Esophagus muscularis mucosa (tissue), 4 donors: ENCODE measurements around the gene ANP32B.

Experiments used
- EP300 ChIP-seq: sonication (generic); formaldehyde crosslinking; IDR thresholded peaks from one replicate; pipeline ENCODE4 v1.6.1; 2017; ENCODE audit warnings: antibody characterized with exemption
- POLR2A ChIP-seq: fragments of 450-650 bp; IDR thresholded peaks from one replicate; pipeline ENCODE4 v1.6.1; 2017; ENCODE audit warnings: antibody characterized with exemption, moderate library complexity, mild to moderate bottlenecking, low read depth
- POLR2AphosphoS5 ChIP-seq, 2 donors: sonication (generic); formaldehyde crosslinking; IDR thresholded peaks; one replicate each; pipeline ENCODE4 v1.6.1; 2017; ENCODE audit warnings: antibody characterized with exemption in 2 of 2
- TF ChIP-seq, protein P1 (sequence below), 3 experiments: fragments of 200-600 bp in 2 of 3; fragments of 450-650 bp in 1 of 3; sonication (generic) in 2 of 3; IDR thresholded peaks; one replicate each; pipeline ENCODE4 v1.5.1; 2017 to 2019; ENCODE audit warnings: antibody characterized with exemption in 3 of 3, mild to moderate bottlenecking in 2 of 3, moderate library complexity in 1 of 3

DNA sequence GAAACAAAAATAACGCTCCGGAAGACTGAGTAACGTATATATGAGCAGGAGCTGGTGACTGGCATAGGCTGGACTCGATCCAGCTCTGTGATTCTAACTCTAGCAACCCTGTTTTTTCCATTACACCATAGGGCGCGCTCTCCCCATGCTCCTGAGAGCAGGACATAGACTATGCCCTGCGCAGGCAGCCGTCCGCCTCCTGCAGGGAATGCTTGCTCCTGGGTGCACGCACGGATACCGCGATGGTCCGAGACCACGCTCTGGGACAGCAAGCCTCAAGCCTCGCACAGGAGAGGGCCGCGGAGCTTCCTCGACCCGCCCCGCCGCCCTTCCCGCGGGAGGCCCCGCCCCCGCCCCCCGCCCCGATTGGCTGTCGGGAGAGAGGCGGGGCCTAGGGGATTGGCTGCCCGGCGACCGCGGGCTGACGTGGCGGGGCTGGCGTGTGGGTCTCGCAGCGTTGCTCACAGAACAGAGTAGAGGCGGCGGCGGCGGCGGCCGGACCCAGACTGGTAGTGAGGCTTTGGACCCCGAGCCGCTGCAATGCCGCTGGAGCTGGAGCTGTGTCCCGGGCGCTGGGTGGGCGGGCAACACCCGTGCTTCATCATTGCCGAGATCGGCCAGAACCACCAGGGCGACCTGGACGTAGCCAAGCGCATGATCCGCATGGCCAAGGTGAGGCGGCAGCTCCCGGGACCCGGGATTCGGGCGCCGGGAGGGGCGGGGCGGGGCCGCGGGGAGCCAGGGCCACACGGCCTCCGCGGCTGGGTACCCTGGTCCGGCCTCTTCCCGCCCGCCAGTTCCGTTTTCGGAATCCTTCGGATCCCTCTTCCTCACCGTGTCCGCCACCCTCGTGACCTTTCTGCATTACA, 73.4 kb downstream of the ANP32B start, which contains the start of gene NANS:
- TF ChIP-seq POLR2A: peak; percentile 86
- TF ChIP-seq, protein P1, sequence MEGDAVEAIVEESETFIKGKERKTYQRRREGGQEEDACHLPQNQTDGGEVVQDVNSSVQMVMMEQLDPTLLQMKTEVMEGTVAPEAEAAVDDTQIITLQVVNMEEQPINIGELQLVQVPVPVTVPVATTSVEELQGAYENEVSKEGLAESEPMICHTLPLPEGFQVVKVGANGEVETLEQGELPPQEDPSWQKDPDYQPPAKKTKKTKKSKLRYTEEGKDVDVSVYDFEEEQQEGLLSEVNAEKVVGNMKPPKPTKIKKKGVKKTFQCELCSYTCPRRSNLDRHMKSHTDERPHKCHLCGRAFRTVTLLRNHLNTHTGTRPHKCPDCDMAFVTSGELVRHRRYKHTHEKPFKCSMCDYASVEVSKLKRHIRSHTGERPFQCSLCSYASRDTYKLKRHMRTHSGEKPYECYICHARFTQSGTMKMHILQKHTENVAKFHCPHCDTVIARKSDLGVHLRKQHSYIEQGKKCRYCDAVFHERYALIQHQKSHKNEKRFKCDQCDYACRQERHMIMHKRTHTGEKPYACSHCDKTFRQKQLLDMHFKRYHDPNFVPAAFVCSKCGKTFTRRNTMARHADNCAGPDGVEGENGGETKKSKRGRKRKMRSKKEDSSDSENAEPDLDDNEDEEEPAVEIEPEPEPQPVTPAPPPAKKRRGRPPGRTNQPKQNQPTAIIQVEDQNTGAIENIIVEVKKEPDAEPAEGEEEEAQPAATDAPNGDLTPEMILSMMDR (IDR thresholded peaks at IDR 0.05): no peak
- no peak for TF ChIP-seq EP300
- TF ChIP-seq POLR2AphosphoS5 (IDR thresholded peaks at IDR 0.05): peak; percentile 95 to 97
